Stimulated activated CD8-positive, alpha-beta memory T cell treated with anti-CD3 and anti-CD28 coated beads, Interleukin-7, amount 100 ng/mL, for 24 hours (primary cell): ENCODE data around the gene FEM1B.

ENCODE experiments used
- DNase-seq: peaks from one replicate; pipeline ENCODE4 v3.0.0-alpha.2; 2020; ENCODE audit warnings: low read depth

The FEM1B gene

GRCh38 chr15:68285259-68285980 lies 7.9 kb downstream of the FEM1B start:
- no peak for DNase-seq

GRCh38 chr15:68286256-68286655 lies 8.7 kb downstream of the FEM1B start:
- DNase-seq: no peak

GRCh38 chr15:68289057-68289456 lies 11.5 kb downstream of the FEM1B start:
- no peak for DNase-seq

GRCh38 chr15:68289621-68290352 lies 12.2 kb downstream of the FEM1B start:
- DNase-seq: no peak

GRCh38 chr15:68290715-68291114 lies 13.2 kb downstream of the FEM1B start:
- no peak for DNase-seq

GRCh38 chr15:68292157-68292781 lies 14.7 kb downstream of the FEM1B start:
- no peak for DNase-seq

- no peak for DNase-seq
Measured at GRCh38 chr15:68292967-68293366, 15.4 kb downstream of the FEM1B start.

GRCh38 chr15:68295014-68295805 lies 17.7 kb downstream of the FEM1B start:
- DNase-seq: no peak

- DNase-seq: no peak
Measured at GRCh38 chr15:68298336-68298735, 20.8 kb downstream of the FEM1B start.

- DNase-seq: no peak
Measured at GRCh38 chr15:68298882-68299381, 21.4 kb downstream of the FEM1B start.

GRCh38 chr15:68299436-68299835 lies 21.9 kb downstream of the FEM1B start:
- no peak for DNase-seq

- DNase-seq: no peak
Measured at GRCh38 chr15:68300115-68300940, 22.8 kb downstream of the FEM1B start.

- no peak for DNase-seq
Measured at GRCh38 chr15:68301301-68301700, 23.8 kb downstream of the FEM1B start.

GRCh38 chr15:68302729-68303128 lies 25.2 kb downstream of the FEM1B start:
- no peak for DNase-seq

- no peak for DNase-seq
Measured at GRCh38 chr15:68303134-68303533, 25.6 kb downstream of the FEM1B start.

- DNase-seq: no peak
Measured at GRCh38 chr15:68303560-68304436, 26.3 kb downstream of the FEM1B start.

GRCh38 chr15:68304589-68305337 lies 27.2 kb downstream of the FEM1B start:
- no peak for DNase-seq

- no peak for DNase-seq
Measured at GRCh38 chr15:68305420-68305871, 27.9 kb downstream of the FEM1B start.
